ENCODE data around the gene PRKAG1.

PRKAG1 gene

GRCh38 chr12:49000346-49000745 lies 18.2 kb downstream of the PRKAG1 start:
- no peak for DNase-seq

GRCh38 chr12:48999371-49000131 lies 19.0 kb downstream of the PRKAG1 start, which contains the start of gene DDN:
Gene DDN (minus strand): TSS chr12:48999375. CDS start chr12:48999287, 88 bp downstream.
- no peak for DNase-seq

GRCh38 chr12:48998497-48999353 lies 19.9 kb downstream of the PRKAG1 start:
- no peak for DNase-seq

GRCh38 chr12:48997719-48998496 lies 20.7 kb downstream of the PRKAG1 start:
- DNase-seq = no peak

GRCh38 chr12:48996794-48997718 lies 21.5 kb downstream of the PRKAG1 start:
- DNase-seq = peak in 1 of 4 experiments; percentile 46

- DNase-seq = no peak
These were observed 23.3 kb downstream of the PRKAG1 start for GRCh38 chr12:48995086-48995879.

- no peak for DNase-seq
These were observed 24.1 kb downstream of the PRKAG1 start for GRCh38 chr12:48994224-48995085.

GRCh38 chr12:48993787-48994186 lies 24.8 kb downstream of the PRKAG1 start:
- no peak for DNase-seq

GRCh38 chr12:48991247-48992050 lies 27.1 kb downstream of the PRKAG1 start:
- no peak for DNase-seq

GRCh38 chr12:48990552-48990951 lies 28.0 kb downstream of the PRKAG1 start:
- DNase-seq = no peak

GRCh38 chr12:48988030-48988649 lies 30.4 kb downstream of the PRKAG1 start:
- DNase-seq = peak; percentile 39 to 67 (median 50)

GRCh38 chr12:48986720-48987291 lies 31.8 kb downstream of the PRKAG1 start:
- no peak for DNase-seq

- DNase-seq = no peak
These were observed 32.7 kb downstream of the PRKAG1 start for GRCh38 chr12:48985901-48986300.

- no peak for DNase-seq
These were observed 33.1 kb downstream of the PRKAG1 start for GRCh38 chr12:48985475-48985897.

- DNase-seq = no peak
These were observed 36.0 kb downstream of the PRKAG1 start for GRCh38 chr12:48982397-48983080.

GRCh38 chr12:48981757-48982157 lies 36.8 kb downstream of the PRKAG1 start:
- DNase-seq = no peak

GRCh38 chr12:48980953-48981756 lies 37.4 kb downstream of the PRKAG1 start:
- no peak for DNase-seq
